HG03039 (cell line): ENCODE measurements around the gene REEP6.

Experiments used
- ATAC-seq: cut with Tn5 transposase; IDR thresholded peaks from one replicate; pipeline ENCODE4 v1.9.1; 2021; ENCODE audit warnings: mild to moderate bottlenecking, moderate library complexity; ENCODE audit not compliant: unreplicated experiment

The REEP6 gene

GRCh38 chr19:1540365-1540925 lies 49.5 kb downstream of the REEP6 start:
- ATAC-seq, result no peak
